HG02840 (cell line): ENCODE results near the gene FER.
A peak's percentile ranks its signal among the peaks of the same experiment; 100 is the strongest.

ENCODE experiments used
- ATAC-seq: cut with Tn5 transposase; IDR thresholded peaks from one replicate; pipeline ENCODE4 v1.9.1; 2021; ENCODE audit warnings: mild to moderate bottlenecking, moderate library complexity, moderate number of reproducible peaks; ENCODE audit not compliant: unreplicated experiment, low FRiP score

FER gene

DNA sequence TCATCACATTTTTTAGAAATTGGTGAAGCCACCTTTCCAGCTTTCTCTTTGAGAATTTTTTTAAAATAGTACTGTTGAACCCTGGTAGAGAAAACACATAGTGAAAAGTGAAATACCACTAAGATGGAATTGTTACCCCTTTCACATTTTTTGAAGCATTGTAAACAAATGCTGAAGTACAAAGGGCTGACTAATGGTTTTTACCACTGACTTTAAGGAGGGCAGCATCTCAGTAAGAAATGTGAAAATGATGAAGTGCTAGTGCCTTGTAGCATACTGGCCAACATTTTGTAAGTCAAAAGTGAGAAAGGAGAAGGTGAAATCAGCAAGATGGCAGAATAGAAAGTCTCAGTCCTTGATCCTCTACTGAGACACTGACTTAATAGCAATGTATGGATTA, 341.5 kb downstream of the FER start:
- ATAC-seq, result no peak

DNA sequence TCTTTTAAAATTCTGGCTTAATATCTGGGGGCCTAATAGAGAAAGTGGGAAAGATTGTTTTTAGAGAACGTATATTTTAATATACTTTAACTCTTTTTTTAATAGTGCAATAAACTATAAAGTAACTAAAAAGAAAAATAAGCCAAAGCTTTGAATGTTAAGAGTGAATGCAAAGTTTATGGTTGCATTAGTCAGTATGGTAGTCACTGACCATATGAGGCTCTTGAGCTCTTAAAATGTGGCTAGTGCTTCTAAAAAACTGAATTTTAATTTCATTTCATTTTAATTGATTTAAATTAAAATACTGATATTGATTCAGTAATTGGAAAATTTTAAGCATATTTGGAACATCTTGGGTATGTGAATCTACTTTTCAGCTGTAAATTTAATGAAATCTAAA, 351.4 kb downstream of the FER start:
- ATAC-seq, result no peak

DNA sequence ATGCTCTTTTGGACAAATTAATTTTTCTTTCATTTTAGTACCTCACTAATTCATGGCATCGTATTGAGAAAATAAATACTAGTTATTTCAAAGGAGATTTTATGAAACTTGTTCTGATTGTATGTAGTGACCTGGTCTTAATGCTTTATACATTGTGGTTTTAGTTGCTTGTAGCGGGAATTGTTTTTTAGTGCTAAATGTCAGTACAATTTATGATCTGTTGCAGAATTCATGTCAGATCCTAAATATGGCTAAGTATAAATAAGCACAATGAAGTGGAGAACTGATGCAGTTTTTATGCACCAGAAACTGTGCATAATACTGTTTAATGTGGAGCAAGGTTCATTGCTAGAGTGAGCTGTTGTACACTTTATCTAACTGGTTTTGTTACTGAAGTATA, 353.3 kb downstream of the FER start:
- no peak for ATAC-seq

GRCh38 chr5:109102096-109102690, 354.5 kb downstream of the FER start:
- ATAC-seq, result no peak

DNA sequence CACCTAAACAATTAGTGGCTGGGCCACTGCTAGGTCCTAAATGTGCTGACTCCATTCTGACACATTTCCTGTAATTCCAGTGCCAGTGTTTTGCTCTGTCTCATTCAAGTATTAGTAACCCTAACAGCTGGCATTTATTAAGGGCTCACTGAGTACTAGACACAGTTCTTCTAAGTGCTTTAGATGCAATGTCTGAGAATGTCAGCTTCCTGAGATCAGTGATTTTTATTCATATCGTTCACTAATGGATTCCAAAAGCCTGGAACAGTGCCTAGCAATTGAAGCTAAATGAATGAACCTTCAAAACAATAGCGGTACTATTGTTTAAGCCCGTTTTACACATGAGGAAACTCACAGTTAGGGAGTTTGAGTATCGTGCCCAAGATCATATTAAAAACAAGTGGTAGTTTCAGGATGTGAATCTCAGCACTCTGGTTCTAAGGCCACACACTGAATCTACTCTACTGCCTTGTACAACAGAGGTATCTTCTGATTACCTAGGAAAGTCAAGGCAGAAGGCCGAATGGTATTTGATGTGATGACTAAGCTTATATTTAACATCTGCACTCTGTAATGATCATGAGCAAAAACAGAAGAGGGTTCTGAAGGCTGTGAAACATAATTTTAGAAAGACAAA, 358.1 kb downstream of the FER start:
- ATAC-seq, result no peak

- ATAC-seq, result no peak
Measured at GRCh38 chr5:109111680-109112079, 364.0 kb downstream of the FER start.

- ATAC-seq, result no peak
Measured at GRCh38 chr5:109113608-109114007, 365.9 kb downstream of the FER start.

DNA sequence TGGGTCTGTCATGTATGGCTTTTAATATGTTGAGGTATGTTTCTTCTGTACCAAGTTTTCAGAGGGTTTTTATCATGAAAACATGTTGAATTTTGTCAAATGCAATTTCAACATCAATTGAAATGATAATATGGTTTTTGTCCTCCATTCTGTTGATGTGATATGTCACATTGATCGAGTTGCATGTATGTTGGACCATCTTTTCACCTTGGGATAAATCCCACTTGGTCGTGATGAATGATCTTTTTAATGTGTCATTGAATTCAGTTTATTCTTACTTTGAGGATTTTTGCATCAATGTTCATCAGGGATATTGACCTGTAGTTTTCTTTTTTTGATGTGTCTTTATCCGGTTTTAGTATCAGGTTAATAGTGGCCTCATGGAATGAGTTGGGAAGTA, 373.5 kb downstream of the FER start:
- ATAC-seq, result no peak

GRCh38 chr5:109125755-109126429, 378.2 kb downstream of the FER start:
- no peak for ATAC-seq

GRCh38 chr5:109126481-109126880, 378.8 kb downstream of the FER start:
- ATAC-seq, result no peak

- ATAC-seq, result no peak
Measured at GRCh38 chr5:109136906-109137305, 389.2 kb downstream of the FER start.

DNA sequence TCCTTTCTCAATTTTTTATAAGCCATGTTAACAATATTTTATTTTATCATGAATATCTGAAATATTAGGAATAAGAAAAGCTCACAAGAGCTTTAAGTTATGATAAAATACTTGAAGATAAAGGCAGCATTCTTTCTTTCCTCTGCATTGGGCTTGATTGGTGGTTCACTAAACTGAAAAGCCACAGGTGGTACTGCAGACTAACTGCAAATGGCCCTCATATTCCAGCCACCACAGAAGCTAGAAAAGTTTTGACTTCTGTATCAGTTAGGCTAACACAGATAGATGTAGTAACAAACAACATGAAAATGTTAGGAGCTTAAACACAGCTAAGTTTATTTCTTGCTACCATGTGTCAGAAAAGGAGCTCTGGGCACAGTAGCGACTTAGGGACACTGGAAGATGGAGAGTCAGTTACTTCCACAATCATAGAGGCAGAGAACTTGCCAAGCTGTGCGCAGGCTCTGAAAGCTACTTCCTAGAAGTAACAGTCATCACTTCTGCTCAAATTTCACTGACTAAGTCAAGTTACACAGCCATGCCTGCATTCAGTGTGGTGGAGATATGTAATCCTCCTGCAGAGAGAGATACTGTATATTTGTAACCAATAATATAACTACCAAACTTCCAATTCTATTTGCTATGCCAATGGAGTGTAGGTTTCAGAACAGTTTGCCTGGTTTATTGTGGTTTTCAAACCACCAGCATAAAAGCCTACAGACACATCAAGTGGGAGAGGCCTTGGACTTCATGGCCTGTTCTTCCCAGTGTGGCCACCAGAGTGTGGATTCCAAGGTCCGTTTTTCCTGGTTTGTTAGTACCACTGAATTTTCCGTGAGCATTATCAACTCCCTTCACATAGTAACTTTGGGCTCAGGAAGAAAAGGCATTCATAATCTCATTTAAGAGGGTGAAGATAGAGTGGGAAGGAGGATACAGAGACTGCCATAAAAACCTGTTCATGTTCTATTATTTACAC, 393.8 kb downstream of the FER start:
- ATAC-seq, result no peak

- no peak for ATAC-seq
Measured at GRCh38 chr5:109143031-109143430, 395.3 kb downstream of the FER start.

DNA sequence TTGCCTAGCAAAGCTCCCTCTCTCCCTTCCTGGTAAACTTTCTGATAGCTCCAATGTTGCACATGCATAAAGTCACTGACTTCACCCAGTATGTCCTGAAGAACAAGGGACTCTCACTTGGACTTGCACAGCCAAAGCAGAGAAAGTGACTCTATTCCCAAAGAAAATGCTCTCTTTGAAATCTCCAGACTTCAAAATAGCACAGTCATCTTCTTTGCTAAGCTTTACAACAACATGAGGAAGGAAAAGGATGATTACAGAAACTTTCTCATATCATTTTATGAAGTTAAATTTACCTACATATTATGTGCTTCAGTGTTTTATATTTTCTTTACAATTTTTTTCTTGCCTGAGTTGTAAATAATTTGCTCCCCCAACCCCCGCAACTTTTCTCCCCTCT, 397.4 kb downstream of the FER start:
- ATAC-seq, result no peak

GRCh38 chr5:109146591-109146990, 398.9 kb downstream of the FER start:
- no peak for ATAC-seq

DNA sequence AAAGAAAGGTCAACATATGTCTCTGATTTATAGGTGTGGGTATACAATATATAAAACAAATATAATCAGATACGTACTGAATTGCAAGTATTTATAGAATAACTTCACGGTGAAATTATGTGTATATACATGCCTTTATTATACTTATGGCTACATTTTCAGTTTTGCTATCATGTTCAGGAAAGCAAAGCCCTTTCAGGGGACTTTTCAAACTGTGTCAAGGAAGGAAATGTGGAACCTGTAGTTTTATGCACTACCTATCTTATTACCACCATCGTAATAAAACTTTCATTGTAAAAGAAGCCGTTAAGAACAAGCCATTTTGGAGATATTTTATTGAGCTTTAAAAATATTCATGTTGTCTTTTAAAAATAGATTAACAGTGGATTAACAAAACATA, 404.9 kb downstream of the FER start:
- no peak for ATAC-seq

DNA sequence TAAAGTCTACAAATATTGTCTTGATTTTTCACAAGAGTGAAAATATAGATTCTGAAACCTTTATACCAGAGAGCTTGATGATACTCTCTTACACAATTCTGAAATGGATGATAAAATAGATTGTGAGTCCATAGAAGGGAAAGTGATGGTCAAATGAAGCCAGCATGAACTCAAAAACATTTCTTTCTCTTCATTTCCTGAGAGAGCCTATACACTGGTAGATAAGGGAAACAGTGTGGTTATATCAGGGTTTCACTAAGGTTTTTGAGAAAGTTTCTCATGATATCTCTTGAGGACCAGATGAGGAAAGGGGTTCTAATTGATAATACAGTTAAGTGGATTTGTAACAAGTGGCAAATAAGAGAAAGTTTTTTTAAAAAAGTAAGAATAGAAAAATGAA, 407.9 kb downstream of the FER start:
- no peak for ATAC-seq

- no peak for ATAC-seq
Measured at GRCh38 chr5:109156885-109157284, 409.2 kb downstream of the FER start.

DNA sequence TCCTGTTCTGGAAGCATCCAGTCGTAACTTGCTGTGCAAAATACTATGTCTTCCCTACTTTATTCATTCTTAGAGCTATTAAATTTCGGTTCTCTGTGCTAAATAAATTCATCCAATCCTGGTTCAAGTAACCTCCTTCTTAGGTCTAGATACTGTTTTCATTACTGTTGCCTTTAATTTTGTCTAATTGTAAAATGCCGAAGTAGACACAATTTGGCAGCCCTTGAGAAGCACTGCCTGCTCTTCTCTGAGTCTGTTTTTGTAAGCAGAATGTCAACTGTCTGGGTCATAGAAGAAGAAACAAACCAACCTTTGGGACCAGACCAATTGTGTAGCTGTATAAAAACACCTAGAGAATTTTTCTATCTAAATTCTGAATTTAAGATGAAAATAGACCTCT, 412.8 kb downstream of the FER start:
- ATAC-seq, result no peak

DNA sequence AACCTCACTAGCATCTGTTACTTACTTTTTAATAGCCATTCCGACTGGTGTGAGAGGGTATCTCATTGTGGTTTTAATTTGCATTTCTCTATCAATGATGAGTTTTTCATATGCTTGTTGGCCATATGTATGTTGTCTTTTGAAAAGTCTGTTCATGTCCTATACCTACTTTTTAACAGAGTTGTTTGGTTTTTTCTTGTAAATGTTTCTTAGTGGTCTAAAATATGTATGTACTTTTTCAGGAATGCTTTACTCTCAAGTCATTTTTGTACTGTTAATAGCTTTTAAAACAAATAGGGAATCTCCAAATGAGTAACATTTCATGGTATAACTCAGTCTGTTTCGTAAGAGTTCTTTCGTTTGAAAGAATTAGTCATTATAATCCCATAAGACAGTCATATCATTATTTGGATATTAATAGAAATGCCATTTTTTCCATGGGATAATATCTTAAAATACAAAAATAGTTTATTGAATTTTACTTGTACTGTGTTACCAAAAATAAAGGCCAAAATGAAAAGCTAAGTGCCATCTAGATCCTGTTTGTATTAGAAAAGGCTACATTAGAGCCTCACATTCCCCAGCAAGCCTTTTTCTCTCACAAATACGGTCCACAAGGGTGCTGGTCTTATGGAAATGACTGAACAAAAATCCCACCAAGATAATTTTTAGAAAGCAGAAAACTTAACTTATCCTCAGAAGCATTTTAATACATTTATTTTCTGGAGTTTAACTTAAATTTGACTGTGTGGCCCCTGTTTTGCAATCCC, 414.4 kb downstream of the FER start:
- peak; percentile 72 for ATAC-seq
